PC-3 (cell line): ENCODE results near the gene OR52N1. TPM values are rescaled to one million over a fixed set of nuclear protein-coding genes. Genes with fewer than 3 reads are reported as not detected.

Experiments
- total RNA-seq: library from RNA; depleted of rRNA; stranded (reverse); fragments of >200 nt; gene quantifications from 2 replicates; pipeline ENCODE4 v1.2.3, GENCODE V29; 2014; rRNA removed

Gene OR52N1
- total RNA-seq, 1 experiment from 2014 or later = not detected

Other genes with a start within 250 kb of the OR52N1 start
- not detected in 2 replicates for gene OR52H1, start 242.7 kb downstream of the OR52N1 start, total RNA-seq
- gene OR52B6, start 210.4 kb downstream of the OR52N1 start, total RNA-seq = not detected in 2 replicates
- gene TRIM6, start 194.6 kb downstream of the OR52N1 start, total RNA-seq = 10.1 and 12.6 TPM in 2 replicates
- 1.3 and 1.6 TPM in 2 replicates for gene TRIM34, start 166.3 kb downstream of the OR52N1 start, total RNA-seq
- gene TRIM5, start 106.2 kb downstream of the OR52N1 start, total RNA-seq = 16.1 and 18.6 TPM in 2 replicates
- not detected in 2 replicates for gene TRIM22, start 101.5 kb downstream of the OR52N1 start, total RNA-seq
- not detected in 2 replicates for gene OR56B1, start 54.8 kb downstream of the OR52N1 start, total RNA-seq
- gene OR52N4, start 37.0 kb downstream of the OR52N1 start, total RNA-seq = not detected in 2 replicates
- not detected in 2 replicates for gene OR52N5, start 7.9 kb downstream of the OR52N1 start, total RNA-seq
- gene OR52N2, start 17.7 kb upstream of the OR52N1 start, total RNA-seq = not detected in 2 replicates
- gene OR52E6, start 50.6 kb upstream of the OR52N1 start, total RNA-seq = not detected in 2 replicates
- gene OR52E8, start 66.4 kb upstream of the OR52N1 start, total RNA-seq = not detected in 2 replicates
- gene OR52E4, start 89.4 kb upstream of the OR52N1 start, total RNA-seq = not detected in 2 replicates
- not detected in 2 replicates for gene OR52E5, start 101.9 kb upstream of the OR52N1 start, total RNA-seq
- gene OR56A3, start 151.0 kb upstream of the OR52N1 start, total RNA-seq = not detected in 2 replicates
- not detected in 2 replicates for gene OR56A5, start 177.2 kb upstream of the OR52N1 start, total RNA-seq
- gene OR52L1, start 195.7 kb upstream of the OR52N1 start, total RNA-seq = not detected in 2 replicates
- not detected in 2 replicates for gene OR56A4, start 215.7 kb upstream of the OR52N1 start, total RNA-seq
- gene OR56A1, start 239.5 kb upstream of the OR52N1 start, total RNA-seq = not detected in 2 replicates